CD4-positive, alpha-beta memory T cell (primary cell): ENCODE data around the gene BDH1. TPM values are rescaled to one million over a fixed set of nuclear protein-coding genes. Genes with fewer than 3 reads are reported as not detected.

Experiments
- CTCF ChIA-PET: fragments of 350-600 bp; sonication (Branson Sonifier 250); formaldehyde crosslinking; loops from one replicate; lab custom pipeline; 2021; ENCODE audit warnings: inconsistent platforms; ENCODE audit not compliant: partially characterized antibody; lab: Charles Lee
- POLR2A ChIA-PET: fragments of 350-600 bp; sonication (Branson Sonifier 250); formaldehyde crosslinking; loops from one replicate; lab custom pipeline; 2021; ENCODE audit not compliant: partially characterized antibody; lab: Charles Lee
- DNase-seq, 5 donors: peaks; one replicate each; pipeline versions ENCODE4 v3.0.0 to v3.0.0-alpha.2; 2020 to 2022; ENCODE audit warnings: mixed read lengths in 1 of 5
- H3K27ac ChIP-seq: one replicate; pipeline ENCODE4 v1.7.0; 2013; ENCODE audit warnings: low read depth, low read length
- H3K27me3 ChIP-seq: 2 replicates; pipeline ENCODE4 v1.7.0; 2013; ENCODE audit warnings: mild to moderate bottlenecking, low read length, moderate library complexity; ENCODE audit not compliant: insufficient read depth
- H3K36me3 ChIP-seq: 2 replicates; pipeline ENCODE4 v1.7.0; 2013; ENCODE audit warnings: mild to moderate bottlenecking, low read length, moderate library complexity; ENCODE audit not compliant: insufficient read depth
- H3K4me1 ChIP-seq: 2 replicates; pipeline ENCODE4 v1.7.0; 2013; ENCODE audit warnings: mild to moderate bottlenecking, low read length, moderate library complexity; ENCODE audit not compliant: insufficient read depth
- H3K4me3 ChIP-seq, 2 donors: one replicate each; pipeline ENCODE4 v1.7.0; 2013; ENCODE audit warnings: low read length in 2 of 2, mild to moderate bottlenecking in 1 of 2
- H3K9me3 ChIP-seq, 2 donors: one replicate each; pipeline ENCODE4 v1.7.0; 2013; ENCODE audit warnings: low read length in 2 of 2, control low read depth in 1 of 2; ENCODE audit not compliant: control insufficient read depth in 1 of 2
- H3K27ac Mint-ChIP-seq, 7 donors: one replicate each; pipeline ENCODE4 v1.8.0; 2020 to 2021; ENCODE audit warnings: mixed read lengths in 7 of 7, mild to moderate bottlenecking in 6 of 7, inconsistent platforms in 3 of 7, moderate library complexity in 3 of 7
- H3K27me3 Mint-ChIP-seq, 2 donors: one replicate each; pipeline ENCODE4 v1.8.0; 2020 to 2021; ENCODE audit warnings: mixed read lengths in 2 of 2
- H3K36me3 Mint-ChIP-seq, 2 donors: one replicate each; pipeline ENCODE4 v1.8.0; 2020 to 2021; ENCODE audit warnings: mixed read lengths in 2 of 2, inconsistent platforms in 1 of 2, mild to moderate bottlenecking in 1 of 2
- H3K4me1 Mint-ChIP-seq, 4 donors: one replicate each; pipeline ENCODE4 v1.8.0; 2020 to 2021; ENCODE audit warnings: mixed read lengths in 4 of 4, mild to moderate bottlenecking in 1 of 4
- H3K4me3 Mint-ChIP-seq, 8 donors: one replicate each; pipeline ENCODE4 v1.8.0; 2020 to 2021; ENCODE audit warnings: mixed read lengths in 8 of 8, mild to moderate bottlenecking in 7 of 8, moderate library complexity in 6 of 8, inconsistent platforms in 3 of 8
- H3K9me3 Mint-ChIP-seq, 8 donors: one replicate each; pipeline ENCODE4 v1.8.0; 2020 to 2021; ENCODE audit warnings: mixed read lengths in 8 of 8, mild to moderate bottlenecking in 5 of 8, inconsistent platforms in 3 of 8, moderate library complexity in 1 of 8
- intact Hi-C: fragments of 100-400 bp; cut with micrococcal nuclease; formaldehyde crosslinking; loops from one replicate; pipeline ENCODE4 v1.15.1; 2023
- polyA plus RNA-seq, 2 donors: library from polyadenylated mRNA; unstranded; fragments of 300-500 nt; fragmentation: Illumina TruSeq; gene quantifications; one replicate each; pipeline ENCODE4 v1.2.3, GENCODE V29; 2021
- total RNA-seq, 2 experiments: library from RNA; stranded (reverse); gene quantifications; one replicate each; pipeline ENCODE4 v1.2.3, GENCODE V29; 2021

The BDH1 gene
- total and polyA plus RNA-seq, 4 experiments from 2014 or later, result 22.3 to 61.1 (median 43.1) TPM

DNA sequence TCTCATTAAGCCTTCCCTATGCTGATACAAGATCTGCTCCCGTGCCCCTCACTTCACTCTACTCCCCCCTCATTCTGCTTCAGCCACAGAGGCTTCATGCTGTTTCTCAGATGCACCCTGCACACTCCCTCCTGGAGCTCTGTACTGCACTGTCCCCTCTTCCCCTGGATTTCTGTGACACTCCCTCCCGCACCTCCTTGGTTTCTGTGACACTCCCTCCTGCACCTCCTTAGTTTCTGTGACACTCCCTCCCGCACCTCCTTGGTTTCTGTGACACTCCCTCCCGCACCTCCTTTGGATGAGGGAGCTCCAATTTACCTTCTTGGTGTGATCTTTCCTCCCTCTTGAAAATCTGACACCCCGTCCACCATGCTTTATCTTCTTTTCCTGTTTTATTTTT is 28.2 kb downstream of the BDH1 start:
- H3K27ac Mint-ChIP-seq, result peak overlapping the region in 1 of 7 donors; percentile 19
- POLR2A ChIA-PET, result no interaction called here
- no peaks in the 10 kb centered on the region for H3K4me1 ChIP-seq
- intact Hi-C loops, result no loop called here
- no peak overlapping the region for H3K27ac ChIP-seq
- H3K27me3 ChIP-seq, result no peaks in the 10 kb centered on the region
- no peak overlapping the region for H3K4me3 ChIP-seq
- no peaks in the 10 kb centered on the region for H3K27me3 Mint-ChIP-seq
- no peaks in the 10 kb centered on the region for H3K9me3 Mint-ChIP-seq
- peaks cover 43 to 51% of the 10 kb centered on the region in 2 donors for H3K36me3 Mint-ChIP-seq
- H3K4me3 Mint-ChIP-seq, result no peak overlapping the region
- H3K36me3 ChIP-seq, result peaks cover 15% of the 10 kb centered on the region
- H3K4me1 Mint-ChIP-seq, result no peaks in the 10 kb centered on the region
- DNase-seq, result no peak
- H3K9me3 ChIP-seq, result no peaks in the 10 kb centered on the region
- CTCF ChIA-PET, result interaction anchor here (1.1 kb wide), 1 partner anchor 270 kb away, joined by 3 read pairs; no protein-coding TSS in a partner anchor

DNA sequence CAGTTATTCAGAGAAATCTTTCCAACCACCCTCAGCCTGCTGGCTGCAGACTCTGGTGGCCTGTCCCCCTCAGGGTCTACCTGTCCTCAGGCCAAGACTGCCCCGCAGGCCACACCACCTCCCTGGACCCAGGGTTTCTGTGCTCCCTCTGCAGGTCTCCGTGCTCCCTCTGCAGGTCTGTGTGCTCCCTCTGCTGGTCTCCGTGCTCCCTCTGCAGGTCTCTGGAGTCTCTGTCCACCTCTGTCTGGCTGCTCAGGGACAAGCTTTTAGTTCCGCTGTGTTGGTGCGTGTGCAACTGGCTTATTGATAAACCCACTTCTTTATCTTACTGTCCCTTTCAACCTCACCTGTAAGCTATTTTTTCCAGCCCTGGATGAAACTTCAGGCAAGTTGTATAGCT is 30.1 kb downstream of the BDH1 start:
- Mint-ChIP-seq H3K4me1 (peaks cover 0 to 9% (median under 1%) of the 10 kb centered on the region in 4 donors), H3K9me3 (no peaks in the 10 kb centered on the region), H3K36me3 (peaks cover 37 to 54% of the 10 kb centered on the region in 2 donors), H3K27ac (peak overlapping the region in 2 of 7 donors; percentile 10 to 24), H3K27me3 (no peaks in the 10 kb centered on the region), H3K4me3 (peak overlapping the region in 1 of 8 donors; percentile 42)
- Histone ChIP-seq H3K9me3 (no peaks in the 10 kb centered on the region), H3K27me3 (no peaks in the 10 kb centered on the region), H3K27ac (no peak overlapping the region), H3K36me3 (peaks cover 8% of the 10 kb centered on the region), H3K4me3 (no peak overlapping the region), H3K4me1 (no peaks in the 10 kb centered on the region)
- DNase-seq, result no peak
- intact Hi-C loops, result no loop called here
- ChIA-PET CTCF (interaction anchor here (1.1 to 1.4 kb wide), 2 partner anchors 12 to 15 kb away, joined by 3 read pairs; no protein-coding TSS in a partner anchor), POLR2A (interaction anchor here (1.4 kb wide), 1 partner anchor 28 kb away, joined by 4 read pairs; no protein-coding TSS in a partner anchor)

- Mint-ChIP-seq H3K27ac (peak overlapping the region in 2 of 7 donors; percentile 57 to 78), H3K9me3 (peaks cover 0 to 2% (median 0%) of the 10 kb centered on the region in 8 donors), H3K4me1 (peaks cover under 1 to 9% (median 2%) of the 10 kb centered on the region in 4 donors), H3K36me3 (peaks cover 33 to 57% of the 10 kb centered on the region in 2 donors), H3K4me3 (no peak overlapping the region), H3K27me3 (no peaks in the 10 kb centered on the region)
- POLR2A ChIA-PET, result no interaction called here
- H3K4me3 ChIP-seq, result no peak overlapping the region
- H3K4me1 ChIP-seq, result no peaks in the 10 kb centered on the region
- no peak overlapping the region for H3K27ac ChIP-seq
- CTCF ChIA-PET, result no interaction called here
- H3K9me3 ChIP-seq, result no peaks in the 10 kb centered on the region
- intact Hi-C loops, result no loop called here
- no peak for DNase-seq
- peaks cover 8% of the 10 kb centered on the region for H3K36me3 ChIP-seq
- no peaks in the 10 kb centered on the region for H3K27me3 ChIP-seq
Measured at GRCh38 chr3:197524128-197524527, 31.6 kb downstream of the BDH1 start.

DNA sequence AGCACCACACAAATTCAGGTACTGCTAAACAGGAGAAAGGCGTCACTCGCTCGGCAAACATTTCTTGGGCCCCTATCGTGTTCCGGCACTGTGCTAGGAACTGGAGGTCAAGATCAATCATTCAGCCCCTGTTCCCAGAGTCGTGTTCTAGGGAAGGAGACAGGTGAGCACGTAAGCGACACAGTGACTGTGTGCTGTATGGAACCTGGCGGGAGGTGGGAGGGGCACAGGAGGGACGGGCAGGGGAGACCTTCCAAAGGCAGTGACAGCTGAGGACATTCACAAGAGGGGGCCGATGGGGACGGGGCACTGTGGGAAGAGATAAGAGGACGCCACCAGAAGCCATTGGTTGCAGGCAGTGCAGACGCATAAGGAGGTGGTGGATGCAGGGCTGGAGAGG is 32.2 kb downstream of the BDH1 start:
- DNase-seq, result no peak
- Mint-ChIP-seq H3K36me3 (peaks cover 36 to 57% of the 10 kb centered on the region in 2 donors), H3K27me3 (no peaks in the 10 kb centered on the region), H3K4me3 (no peak overlapping the region), H3K9me3 (peaks cover 0 to 6% (median 0%) of the 10 kb centered on the region in 8 donors), H3K27ac (peak overlapping the region in 1 of 7 donors; percentile 18), H3K4me1 (peaks cover 3 to 9% (median 6%) of the 10 kb centered on the region in 4 donors)
- Histone ChIP-seq H3K9me3 (no peaks in the 10 kb centered on the region), H3K27me3 (no peaks in the 10 kb centered on the region), H3K27ac (no peak overlapping the region), H3K36me3 (peaks cover 5% of the 10 kb centered on the region), H3K4me3 (no peak overlapping the region), H3K4me1 (no peaks in the 10 kb centered on the region)
- POLR2A ChIA-PET, result no interaction called here
- CTCF ChIA-PET, result no interaction called here
- intact Hi-C loops, result no loop called here

- CTCF ChIA-PET, result interaction anchor here (0.7 kb wide), 1 partner anchor 30 kb away, joined by 5 read pairs; no protein-coding TSS in a partner anchor
- POLR2A ChIA-PET, result no interaction called here
Measured at GRCh38 chr3:197522881-197523441, 32.8 kb downstream of the BDH1 start.

GRCh38 chr3:197522183-197522715 is 33.5 kb downstream of the BDH1 start:
- POLR2A ChIA-PET, result no interaction called here
- no peak for DNase-seq
- H3K4me3 Mint-ChIP-seq, result no peak overlapping the region
- Histone ChIP-seq H3K27ac (no peak overlapping the region), H3K9me3 (no peaks in the 10 kb centered on the region), H3K27me3 (no peaks in the 10 kb centered on the region), H3K4me3 (no peak overlapping the region), H3K4me1 (no peaks in the 10 kb centered on the region), H3K36me3 (no peaks in the 10 kb centered on the region)
- intact Hi-C loops, result no loop called here
- peaks cover 3 to 9% (median 6%) of the 10 kb centered on the region in 4 donors for H3K4me1 Mint-ChIP-seq
- H3K27me3 Mint-ChIP-seq, result no peaks in the 10 kb centered on the region
- peaks cover 25 to 44% of the 10 kb centered on the region in 2 donors for H3K36me3 Mint-ChIP-seq
- H3K9me3 Mint-ChIP-seq, result peaks cover 0 to 6% (median 0%) of the 10 kb centered on the region in 8 donors
- CTCF ChIA-PET, result interaction anchor here (0.7 kb wide), 1 partner anchor 31 kb away, joined by 5 read pairs; no protein-coding TSS in a partner anchor
- peak overlapping the region in 3 of 7 donors; percentile 2 to 74 (median 44) for H3K27ac Mint-ChIP-seq

More at GRCh38 chr3:197522881-197523441, 32.8 kb downstream of the BDH1 start:
- no peak for DNase-seq
- peaks cover 0 to 6% (median 0%) of the 10 kb centered on the region in 8 donors for H3K9me3 Mint-ChIP-seq
- no peak overlapping the region for H3K4me3 ChIP-seq
- H3K36me3 Mint-ChIP-seq, result peaks cover 31 to 51% of the 10 kb centered on the region in 2 donors
- H3K9me3 ChIP-seq, result no peaks in the 10 kb centered on the region
- peak overlapping the region in 1 of 7 donors; percentile 74 for H3K27ac Mint-ChIP-seq
- H3K4me3 Mint-ChIP-seq, result no peak overlapping the region
- intact Hi-C loops, result no loop called here
- no peaks in the 10 kb centered on the region for H3K4me1 ChIP-seq
- no peaks in the 10 kb centered on the region for H3K27me3 Mint-ChIP-seq
- H3K4me1 Mint-ChIP-seq, result peaks cover 3 to 9% (median 6%) of the 10 kb centered on the region in 4 donors
- no peaks in the 10 kb centered on the region for H3K27me3 ChIP-seq
- no peaks in the 10 kb centered on the region for H3K36me3 ChIP-seq
- no peak overlapping the region for H3K27ac ChIP-seq
